HG03558 (cell line): ENCODE results near the gene RPL35A.

Source experiments
- ATAC-seq: cut with Tn5 transposase; IDR thresholded peaks from one replicate; pipeline ENCODE4 v1.9.1; 2021; ENCODE audit warnings: moderate number of reproducible peaks; ENCODE audit not compliant: unreplicated experiment; ENCODE audit errors: extremely low read depth

The RPL35A gene

DNA sequence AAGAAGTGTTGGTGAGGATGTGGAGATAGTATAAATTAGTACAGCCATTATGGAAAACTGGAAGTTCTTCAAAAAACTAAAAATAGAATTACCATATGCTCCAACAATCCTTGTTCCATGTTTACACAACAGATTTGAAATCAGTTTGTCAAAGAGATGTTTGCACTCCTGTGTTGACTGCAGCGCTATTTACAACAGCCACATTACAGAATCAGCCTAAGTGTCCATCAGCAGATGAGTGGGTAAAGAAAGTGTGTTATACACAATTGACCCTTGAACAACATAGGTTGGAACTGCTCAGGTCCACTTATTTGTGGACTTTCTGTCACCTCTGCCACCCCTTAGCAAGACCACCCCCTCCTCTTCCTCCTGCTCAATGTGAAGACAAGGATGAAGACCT, 44.7 kb downstream of the RPL35A start:
- ATAC-seq: no peak

DNA sequence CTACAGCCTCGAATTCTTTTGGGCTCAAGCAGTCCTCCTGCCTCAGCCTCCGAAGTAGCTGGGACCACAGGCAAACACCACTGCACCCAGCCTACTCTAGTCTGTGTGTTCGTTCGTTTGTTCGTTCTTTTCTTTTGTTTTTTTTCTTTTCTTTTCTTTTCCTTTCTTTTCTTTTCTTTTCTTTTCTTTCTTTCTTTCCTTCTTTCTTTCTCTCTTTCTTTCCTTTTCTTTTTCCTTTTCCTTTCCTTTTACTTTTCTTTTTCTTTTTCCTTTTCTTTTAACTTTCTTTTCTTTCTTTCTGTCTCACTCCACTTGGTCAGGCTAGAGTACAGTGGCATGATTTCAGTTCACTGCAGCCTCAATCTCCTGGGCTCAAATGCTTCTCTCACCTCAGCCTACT, 46.9 kb downstream of the RPL35A start:
- no peak for ATAC-seq

DNA sequence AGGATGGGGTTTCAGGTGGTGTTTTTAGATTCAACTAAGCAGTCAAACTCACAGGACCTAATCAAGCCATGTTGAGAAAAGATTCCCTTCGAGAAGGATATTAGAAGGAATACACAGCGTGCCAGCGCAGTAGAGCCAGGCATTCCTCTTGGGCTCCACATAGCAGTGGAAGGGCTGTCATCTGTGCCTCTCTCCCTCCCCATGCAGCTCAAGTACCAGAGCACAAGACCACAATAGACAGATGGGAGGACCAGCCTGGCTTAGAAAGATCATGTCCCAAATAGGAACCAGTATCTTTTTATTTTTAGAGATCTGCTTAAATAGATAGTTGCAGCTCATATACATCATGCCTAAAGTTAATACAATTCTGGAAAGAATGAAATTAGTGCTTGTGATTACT, 47.9 kb downstream of the RPL35A start:
- ATAC-seq: no peak
